Measurements from ENCODE around the gene DAB1. TPM values are rescaled to one million over a fixed set of nuclear protein-coding genes. Genes with fewer than 3 reads are reported as not detected.

DAB1 gene
- total RNA-seq, result 35.9 TPM

DNA sequence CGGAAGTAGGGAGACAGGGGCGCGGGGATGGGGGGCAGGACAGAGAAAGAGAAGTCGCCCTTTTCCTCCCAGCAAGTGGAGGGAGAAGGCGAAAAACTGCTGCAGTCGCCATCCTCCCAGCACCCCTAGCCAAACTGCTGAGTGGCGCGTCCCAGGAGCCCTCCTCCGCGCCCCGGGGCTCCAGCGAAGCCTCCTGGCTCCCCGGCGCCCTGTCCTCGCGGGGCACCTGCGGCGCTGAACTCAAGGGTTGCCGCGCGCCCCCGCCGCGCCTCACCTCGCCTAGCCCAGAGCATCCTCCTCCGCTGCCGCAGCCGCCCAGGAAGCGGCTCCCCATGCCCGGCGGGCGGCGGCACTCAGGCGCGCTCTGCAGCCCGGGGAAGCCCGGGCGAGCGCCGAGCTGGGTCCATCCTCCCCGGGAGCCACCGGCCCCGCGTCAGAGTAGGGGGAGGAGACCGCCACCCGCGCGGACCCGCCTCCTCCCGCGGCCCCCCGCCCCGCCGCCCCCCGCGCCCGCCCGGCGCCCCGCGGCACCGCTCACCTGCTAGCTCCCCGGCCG is at the start of gene DAB1:
DAB1 (minus strand) TSS at position 405 of the 556 bp plus-strand sequence. CDS start 133,030 bp downstream, outside the sequence.
- DNase-seq (ENCODE audit: low spot score in 2 of 2) (peak; percentile 42), FAIRE-seq (no peak)

DNA sequence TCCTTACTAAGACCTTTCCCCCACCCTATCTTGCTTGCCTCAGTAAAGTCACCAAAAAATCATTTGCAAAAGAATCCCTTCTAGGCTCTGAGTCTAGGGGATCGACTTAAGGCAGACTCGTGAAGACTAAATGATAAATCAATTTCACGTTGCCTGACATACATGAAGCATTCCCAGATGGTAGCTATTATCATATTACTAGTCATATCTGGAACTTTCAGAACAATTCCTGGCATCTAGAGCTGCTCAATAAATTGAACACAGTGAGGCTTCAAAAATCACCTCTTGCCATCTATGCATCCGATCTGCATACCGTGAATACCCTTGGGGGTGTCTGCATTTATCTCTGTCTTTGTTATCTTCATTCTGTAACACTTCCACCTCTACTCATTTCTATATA is 49.6 kb upstream of the DAB1 start:
- FAIRE-seq, result no peak
- DNase-seq (ENCODE audit: low spot score in 2 of 2), result no peak

DNA sequence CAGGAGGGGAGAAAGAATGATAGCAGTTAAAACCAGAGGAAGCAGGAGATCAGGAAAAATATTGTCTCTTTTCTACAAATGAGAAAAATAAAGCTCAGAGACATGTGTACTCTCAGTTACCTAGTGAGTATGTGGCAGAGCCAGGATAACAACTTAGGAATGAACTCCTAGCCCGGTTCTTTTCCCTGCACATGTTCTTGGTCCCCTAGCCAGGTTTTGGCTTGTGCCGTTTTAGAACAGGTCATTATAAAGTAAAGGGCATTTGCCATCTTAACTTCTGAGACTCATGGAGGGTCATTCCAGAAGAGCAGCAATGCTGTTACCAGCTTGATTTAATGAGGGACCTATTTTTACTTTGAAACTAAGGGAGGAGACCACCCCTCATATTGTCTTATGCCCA is 48.1 kb upstream of the DAB1 start:
- DNase-seq (ENCODE audit: low spot score in 2 of 2), result no peak
- FAIRE-seq, result no peak

DNA sequence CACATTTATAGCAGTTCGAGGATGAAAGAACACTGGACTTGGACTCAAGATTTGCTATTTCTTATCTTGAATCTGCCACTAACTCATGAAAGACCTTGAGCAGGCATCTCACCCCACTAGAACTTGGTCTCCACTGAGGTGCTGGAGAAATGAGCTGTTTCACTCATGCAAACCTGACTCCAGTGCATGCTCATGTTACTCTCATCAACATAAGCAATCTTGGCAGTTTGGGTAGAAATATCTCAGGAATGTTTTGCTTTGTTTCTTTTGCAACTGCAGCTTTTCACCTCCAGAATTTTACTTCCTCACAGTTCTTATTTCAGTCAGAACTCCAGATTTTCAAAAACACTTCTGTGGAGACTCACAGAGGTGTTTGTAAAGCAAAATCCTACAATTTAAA is 46.2 kb upstream of the DAB1 start:
- no peak for FAIRE-seq
- no peak for DNase-seq (ENCODE audit: low spot score in 2 of 2)

DNA sequence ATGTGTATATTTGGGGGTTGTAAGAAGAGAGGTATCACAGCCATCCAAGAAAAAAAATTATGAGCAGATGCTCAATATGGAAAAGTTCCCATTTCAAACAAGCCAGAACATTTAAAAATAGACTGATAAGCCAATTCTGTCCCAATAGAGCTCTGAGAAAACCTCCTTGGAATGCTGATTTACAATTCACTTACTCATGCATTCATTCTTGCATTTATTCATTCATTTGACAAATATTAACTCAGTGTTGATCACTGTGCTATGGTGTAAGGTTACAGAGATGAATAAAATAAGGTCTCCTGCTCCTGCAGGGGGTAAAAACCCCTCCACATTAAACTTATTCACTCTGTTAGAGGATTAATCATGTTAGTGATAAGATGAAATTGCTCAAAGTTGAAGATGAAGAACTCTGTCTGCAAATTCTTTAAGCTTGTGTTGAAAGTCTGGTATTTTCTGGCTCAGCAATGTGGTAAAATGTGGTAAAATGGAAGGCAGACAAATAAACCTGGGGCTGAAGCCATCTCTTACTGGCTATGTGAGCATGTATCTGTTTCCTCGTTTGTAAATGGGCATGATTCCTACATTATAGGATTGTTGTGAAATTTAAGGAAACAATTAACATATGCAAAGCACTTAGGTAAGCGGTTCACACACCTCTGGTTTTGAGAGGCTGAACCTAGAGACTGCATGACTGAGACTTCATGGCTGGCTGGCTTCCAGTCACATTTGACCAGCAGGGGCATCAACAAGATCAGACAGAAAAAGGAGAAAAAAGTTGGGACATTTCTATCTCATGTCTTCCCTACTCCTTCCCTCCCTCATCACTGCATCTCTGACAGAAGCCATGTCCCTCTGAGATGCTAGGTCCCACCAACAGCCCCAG is 45.0 kb upstream of the DAB1 start:
- DNase-seq (ENCODE audit: low spot score in 2 of 2) (no peak), FAIRE-seq (no peak)

DNA sequence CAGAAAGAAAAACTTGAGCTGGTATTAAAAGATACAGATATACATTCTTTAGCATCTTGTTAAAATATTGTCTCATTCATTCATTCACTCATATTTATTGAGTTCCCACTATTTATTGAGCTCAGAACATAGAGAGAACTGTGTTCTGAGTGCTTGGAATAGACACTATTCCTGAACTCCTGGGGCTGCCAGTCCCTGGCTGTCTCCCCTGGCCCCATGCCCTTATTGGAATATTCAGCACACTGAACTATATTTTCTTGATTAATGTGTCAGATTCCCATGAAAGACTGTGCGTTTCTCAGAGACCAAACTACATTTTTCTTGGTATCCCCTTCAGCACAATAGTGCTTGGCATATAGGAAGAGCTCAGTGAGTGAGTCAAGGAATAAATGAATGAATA is 44.0 kb upstream of the DAB1 start:
- FAIRE-seq, result no peak
- no peak for DNase-seq (ENCODE audit: low spot score in 2 of 2)

DNA sequence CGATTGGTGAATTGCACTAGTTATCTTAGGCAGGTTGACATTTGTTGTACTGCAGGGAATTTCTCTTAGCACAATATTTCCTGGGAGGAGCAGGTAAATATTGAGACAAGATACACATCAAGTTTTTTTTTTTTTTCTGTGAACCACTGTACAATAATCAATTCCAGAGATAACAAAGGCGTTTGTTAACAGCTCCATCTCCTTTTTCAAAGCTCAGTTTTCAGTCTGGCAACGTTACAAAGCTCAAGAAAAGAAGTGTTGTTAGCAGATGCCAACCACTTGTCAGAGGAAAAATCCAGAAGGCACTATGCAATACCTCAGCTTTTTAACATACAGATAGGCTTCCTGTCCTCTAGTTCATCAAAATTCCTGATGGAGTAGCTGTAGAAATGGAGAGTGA is 40.9 kb upstream of the DAB1 start:
- FAIRE-seq (no peak), DNase-seq (ENCODE audit: low spot score in 2 of 2) (no peak)

DNA sequence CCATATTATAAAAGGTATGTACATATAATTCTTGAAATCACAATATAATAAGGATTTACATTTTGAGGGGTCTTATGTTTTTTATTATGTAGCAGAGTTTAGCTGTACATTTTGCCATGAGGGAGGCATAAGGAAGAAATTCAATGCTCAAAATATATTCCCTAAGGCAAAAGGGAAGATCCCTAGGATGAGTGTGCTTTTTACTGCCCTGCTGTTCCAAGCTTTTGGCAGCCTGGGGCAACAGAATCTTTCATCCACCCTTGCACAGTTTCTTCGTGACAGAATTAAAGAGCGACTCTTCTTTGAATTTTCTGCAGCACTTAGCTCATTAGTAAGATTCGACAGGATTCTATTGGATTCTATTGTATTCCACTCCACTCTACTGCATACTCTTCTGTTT is 39.5 kb upstream of the DAB1 start:
- no peak for FAIRE-seq
- no peak for DNase-seq (ENCODE audit: low spot score in 2 of 2)

DNA sequence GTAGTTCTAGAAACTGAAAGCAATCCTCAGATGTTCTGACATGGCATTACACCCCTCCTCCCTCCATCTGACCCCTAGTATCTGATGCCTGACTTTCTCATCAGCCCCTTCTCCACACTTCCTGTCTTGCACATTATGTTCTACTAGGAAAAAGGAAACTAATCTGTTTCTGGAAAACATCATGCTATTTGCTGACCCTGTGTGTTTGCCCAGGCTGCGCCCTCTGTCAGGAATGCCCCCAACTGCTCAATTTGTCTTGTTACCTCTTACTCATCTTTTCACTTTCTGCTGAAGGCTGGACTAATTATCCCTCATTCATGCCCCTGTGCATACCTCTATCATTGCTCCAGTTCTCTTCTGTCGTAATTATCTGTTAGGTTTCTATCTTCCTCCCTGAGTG is 37.5 kb upstream of the DAB1 start:
- DNase-seq (ENCODE audit: low spot score in 2 of 2) (no peak), FAIRE-seq (no peak)

DNA sequence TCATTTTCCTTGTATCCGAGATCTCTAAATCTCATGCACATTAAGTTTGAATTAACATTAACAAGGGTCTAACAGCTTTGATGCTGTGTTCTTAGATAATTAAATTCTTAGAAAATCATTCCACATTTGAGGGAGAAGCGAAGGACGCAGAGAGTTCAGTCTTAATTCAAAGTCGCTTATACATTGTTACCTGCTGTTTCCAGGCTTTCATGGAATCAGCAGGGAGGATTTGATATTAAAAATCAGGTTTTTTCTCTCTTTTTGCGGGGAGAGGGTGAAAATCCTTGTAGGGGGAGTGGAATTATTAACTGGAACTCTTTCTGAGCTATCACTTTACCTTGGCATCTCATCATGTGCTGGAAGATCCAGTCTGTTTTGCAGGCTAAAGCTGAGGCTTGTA is 27.7 kb upstream of the DAB1 start:
- no peak for DNase-seq (ENCODE audit: low spot score in 2 of 2)

DNA sequence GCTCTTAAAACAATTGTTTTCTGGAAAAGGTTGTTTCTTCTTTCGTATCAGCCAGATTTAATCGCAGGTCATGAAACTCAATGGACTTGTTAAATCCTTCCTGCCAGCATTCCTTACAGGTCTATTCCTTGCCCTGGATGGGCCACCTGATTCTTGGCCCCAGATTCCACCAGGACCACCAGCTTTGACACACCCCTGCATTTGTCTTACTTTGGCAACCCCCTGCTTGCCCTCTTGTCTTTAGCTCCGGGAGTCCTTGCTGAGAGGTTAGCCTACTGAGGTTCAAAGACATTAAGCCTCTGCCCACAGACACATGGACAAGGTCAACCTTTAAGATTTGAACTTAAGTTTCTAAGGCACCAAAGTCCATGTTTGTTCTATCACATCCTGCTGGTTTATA is 27.1 kb upstream of the DAB1 start:
- no peak for FAIRE-seq

More for the DNA sequence above, 27.7 kb upstream of the DAB1 start:
- FAIRE-seq, result no peak

DNA sequence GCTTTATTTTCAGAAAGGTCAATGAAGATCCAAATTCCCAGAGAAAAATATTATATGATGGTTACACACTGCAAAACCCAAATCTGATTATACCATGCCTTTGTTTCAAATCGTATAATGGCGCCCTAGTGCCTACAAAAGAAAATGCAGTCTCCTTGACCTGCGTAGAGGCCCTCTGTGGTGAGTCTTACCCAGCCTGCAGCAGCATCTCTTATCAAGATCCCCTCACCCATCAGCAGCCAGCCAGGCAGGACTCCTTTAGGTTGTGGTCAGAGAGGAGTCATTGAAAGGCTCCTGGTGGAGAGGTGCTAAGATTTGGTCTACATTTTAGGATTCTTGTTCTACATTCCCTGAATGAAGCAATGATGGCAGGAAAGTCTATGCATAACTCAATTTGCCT is 23.7 kb upstream of the DAB1 start:
- no peak for FAIRE-seq
- no peak for DNase-seq (ENCODE audit: low spot score in 2 of 2)

More for the DNA sequence above, 27.1 kb upstream of the DAB1 start:
- no peak for DNase-seq (ENCODE audit: low spot score in 2 of 2)

DNA sequence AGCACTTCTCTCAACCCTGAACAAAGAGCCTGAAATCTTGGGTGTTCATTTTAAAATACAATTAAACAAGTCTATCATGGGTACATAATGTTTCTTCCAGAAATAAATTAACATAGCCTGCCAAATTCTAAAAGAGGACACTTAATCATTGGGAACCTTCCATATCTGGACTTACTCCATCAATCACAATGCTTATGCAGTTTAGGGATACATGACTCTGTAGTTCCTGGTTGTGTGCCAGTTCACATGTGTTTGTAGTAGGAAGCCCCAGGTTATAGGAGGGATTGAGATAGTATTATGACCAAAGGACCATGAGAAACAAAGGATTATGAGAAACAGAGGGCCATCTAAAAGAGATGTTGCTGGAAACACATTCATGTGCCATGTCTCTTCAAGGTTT is 19.1 kb upstream of the DAB1 start:
- no peak for FAIRE-seq
- DNase-seq (ENCODE audit: low spot score in 2 of 2), result no peak

DNA sequence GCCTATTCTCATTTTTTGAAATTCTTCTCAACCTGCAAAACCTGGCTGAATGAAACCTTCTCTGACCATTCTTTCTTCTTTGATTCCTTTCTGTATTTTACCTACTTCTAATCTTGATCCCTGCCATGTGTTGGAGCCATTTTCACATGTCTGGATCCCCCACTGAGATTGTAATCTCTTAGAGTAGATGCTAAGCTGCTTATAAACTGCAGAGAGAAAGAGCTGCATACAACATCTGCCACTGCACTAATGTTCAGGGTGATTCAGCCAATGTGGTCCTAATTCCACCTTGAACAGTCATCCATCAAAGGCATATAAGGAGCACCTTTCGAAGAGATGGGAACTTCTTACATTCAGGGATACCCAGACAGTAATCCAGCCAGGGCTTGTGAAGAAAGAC is 16.2 kb upstream of the DAB1 start:
- DNase-seq (ENCODE audit: low spot score in 2 of 2) (no peak), FAIRE-seq (no peak)

DNA sequence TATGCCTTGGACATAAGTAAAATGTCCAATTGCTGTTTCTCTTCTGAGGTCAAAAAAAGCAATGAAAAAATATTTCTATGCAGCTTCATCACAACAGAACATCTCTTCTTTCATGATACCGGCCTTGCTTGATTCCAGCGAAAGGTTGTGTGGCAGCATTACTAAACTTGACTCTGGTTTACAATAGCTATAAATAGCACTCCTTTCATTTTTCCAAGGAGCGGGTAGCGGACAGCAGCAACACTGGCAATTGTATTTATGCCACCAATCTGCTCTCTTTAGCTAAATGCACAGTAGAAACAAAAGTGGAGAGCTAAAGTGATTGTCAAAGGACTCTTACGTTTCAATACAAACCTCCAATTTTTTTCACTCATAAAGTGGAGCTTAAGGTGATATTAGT is 7.5 kb upstream of the DAB1 start:
- DNase-seq (ENCODE audit: low spot score in 2 of 2), result no peak

DNA sequence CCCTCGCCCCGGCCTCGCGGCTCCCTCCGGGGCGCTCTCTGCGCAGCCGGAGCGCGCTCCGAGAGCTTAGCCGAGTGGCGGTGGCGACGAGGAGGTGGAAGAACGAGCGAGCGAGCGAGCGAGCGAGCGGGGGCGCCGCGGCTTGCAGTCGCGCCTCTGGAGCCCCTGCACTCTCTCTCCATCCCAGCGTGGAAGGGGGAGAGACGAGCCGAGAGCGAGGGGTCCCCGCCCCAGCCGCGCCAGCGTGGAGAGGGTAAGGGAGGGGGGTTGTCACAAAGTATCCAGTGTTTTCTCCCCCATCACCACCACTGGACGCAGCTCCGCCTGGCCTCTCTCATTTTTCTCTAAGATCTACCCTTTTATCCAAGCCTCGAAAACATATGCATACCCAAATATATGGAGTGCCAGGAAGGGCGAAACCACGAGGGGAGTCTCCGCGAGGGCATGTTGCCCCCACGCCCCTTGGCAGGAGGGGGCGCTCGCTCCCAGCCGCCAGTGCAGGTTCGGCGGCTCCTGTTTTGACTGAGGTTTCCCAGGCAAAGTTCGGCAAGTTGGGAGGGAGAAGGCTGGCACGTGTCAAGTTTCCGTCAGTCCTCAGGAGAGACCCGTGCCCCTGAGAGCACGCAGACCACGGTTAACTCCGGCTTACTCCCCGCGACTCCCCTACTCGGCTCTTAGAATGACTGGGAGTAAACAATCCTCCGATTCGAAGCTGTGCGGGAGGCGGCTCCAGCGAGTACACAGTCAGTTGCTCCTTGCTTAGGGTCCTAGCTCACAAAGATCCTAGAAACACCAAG is 569 bp upstream of the DAB1 start:
- FAIRE-seq (no peak), DNase-seq (ENCODE audit: low spot score in 2 of 2) (peak; percentile 20 to 32)

More for the DNA sequence above, 7.5 kb upstream of the DAB1 start:
- no peak for FAIRE-seq

DNA sequence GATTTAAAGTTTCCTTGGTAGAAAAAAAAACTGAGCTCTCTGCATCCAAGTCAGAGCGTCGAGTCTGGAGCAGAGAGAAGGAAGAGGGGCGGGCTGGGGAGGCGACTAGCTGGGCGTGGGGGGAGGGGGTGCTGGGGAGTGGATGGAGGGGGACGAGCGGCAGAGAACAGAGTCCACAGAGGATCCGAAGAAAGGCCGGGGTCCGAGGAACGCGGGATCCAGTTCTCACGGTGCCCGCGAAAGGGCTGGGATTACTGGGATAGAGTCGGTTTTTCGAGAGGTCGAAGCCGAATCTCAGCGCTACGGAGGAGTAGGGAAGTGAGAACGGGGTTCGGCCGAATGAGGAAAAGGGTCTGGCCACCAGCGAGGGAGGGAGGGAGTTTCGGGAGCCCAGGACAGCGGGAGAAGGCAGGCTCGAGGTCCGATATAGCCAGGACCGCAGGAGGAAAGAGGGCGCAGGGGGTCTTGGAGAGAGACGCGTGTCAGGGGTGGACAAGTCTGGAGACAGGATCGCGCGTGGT is 665 bp downstream of the DAB1 start:
- FAIRE-seq, result no peak

DNA sequence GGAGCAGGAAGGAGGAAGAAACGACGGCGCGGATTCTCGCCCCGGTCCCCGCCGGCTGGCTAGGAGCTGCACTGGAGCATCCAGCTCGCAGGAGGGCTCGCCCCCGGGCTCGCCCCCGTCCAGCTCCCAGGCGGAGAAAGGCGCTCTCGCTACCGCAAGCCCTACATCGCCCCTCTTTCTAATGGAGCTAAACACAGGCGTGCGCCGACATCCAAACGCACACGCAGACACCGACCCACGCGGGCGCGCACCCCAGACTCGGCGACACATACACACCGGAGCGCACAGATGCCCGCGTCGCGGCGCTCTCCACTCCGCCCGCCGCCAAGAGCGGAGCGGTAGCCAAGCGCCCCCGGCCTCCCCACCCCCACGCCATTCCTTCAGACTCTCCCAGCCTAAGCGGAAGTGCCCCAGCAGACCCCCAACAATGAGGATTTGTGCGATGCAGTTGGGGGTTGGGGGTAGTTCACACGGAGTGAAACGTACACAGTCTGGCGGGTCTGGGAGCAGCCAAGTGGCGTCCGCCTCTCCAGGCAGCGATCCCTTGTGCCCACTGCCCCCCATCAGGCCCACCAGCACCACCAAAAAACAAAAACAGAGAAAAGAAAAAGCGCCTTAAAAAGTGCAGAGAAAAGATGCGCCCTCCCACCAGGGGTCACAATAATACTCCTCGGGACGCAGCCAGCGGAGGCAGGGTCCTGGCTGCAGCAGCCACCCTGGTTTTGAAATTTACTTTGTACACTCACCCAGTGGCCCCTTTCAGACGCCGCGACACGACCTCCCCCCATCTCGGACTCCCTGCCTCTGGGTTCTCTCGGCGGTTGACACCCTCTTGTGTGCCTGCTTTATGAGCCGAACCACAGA is 1.4 kb downstream of the DAB1 start:
- DNase-seq (ENCODE audit: low spot score in 2 of 2) (peak in 1 of 2 donors; percentile 16), FAIRE-seq (no peak)

More for the DNA sequence above, 665 bp downstream of the DAB1 start:
- peak in 1 of 2 donors; percentile 22 for DNase-seq (ENCODE audit: low spot score in 2 of 2)

DNA sequence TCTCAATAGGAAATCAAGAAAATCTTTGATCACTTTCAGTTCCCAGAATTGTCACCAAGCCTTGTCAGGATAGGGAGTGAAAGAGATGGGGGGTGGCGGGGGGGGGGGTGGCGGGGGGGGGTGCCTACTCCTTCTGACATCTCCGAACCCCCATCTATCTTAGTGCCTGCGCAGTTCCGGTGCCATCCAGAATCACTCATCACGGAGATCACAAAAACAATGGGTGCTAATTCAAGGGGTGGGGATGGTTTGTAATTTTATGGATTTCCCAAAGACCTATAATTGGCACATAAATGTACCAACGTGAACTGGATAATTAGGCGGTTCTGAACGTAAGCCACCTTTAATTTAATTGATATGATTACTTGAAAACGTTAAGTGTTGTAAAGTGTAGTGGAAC is 2.1 kb downstream of the DAB1 start:
- DNase-seq (ENCODE audit: low spot score in 2 of 2), result no peak
- no peak for FAIRE-seq
